SK-N-SH (cell line): ENCODE results near the gene MYO9B.

Source experiments
- ELF1 ChIP-seq: IDR thresholded peaks from 2 replicates; pipeline ENCODE4 v1.4.0; 2012
- FOXM1 ChIP-seq: IDR thresholded peaks from 2 replicates; pipeline ENCODE4 v1.4.0; 2012; ENCODE audit warnings: low read depth, mild to moderate bottlenecking
- POLR2AphosphoS5 ChIP-seq: IDR thresholded peaks from 2 replicates; pipeline ENCODE4 v1.6.1; 2012; ENCODE audit warnings: low read depth, low read length
- RAD21 ChIP-seq: IDR thresholded peaks from 2 replicates; pipeline ENCODE4 v1.6.1; 2012; ENCODE audit warnings: mild to moderate bottlenecking, low read length
- RFX5 ChIP-seq: IDR thresholded peaks from 2 replicates; pipeline ENCODE4 v1.6.1; 2012; ENCODE audit warnings: mild to moderate bottlenecking, improper control_type of control experiment, low read length
- SIN3A ChIP-seq: IDR thresholded peaks from 2 replicates; pipeline ENCODE4 v1.6.1; 2012; ENCODE audit warnings: low read depth, mild to moderate bottlenecking, low read length, moderate library complexity, borderline replicate concordance
- SMC3 ChIP-seq: IDR thresholded peaks from 2 replicates; pipeline ENCODE4 v1.6.1; 2012; ENCODE audit warnings: low read depth, low read length, improper control_type of control experiment
- TCF12 ChIP-seq: IDR thresholded peaks from 2 replicates; pipeline ENCODE4 v1.4.0; 2012
- TF ChIP-seq, protein P1 (sequence below): fragments of 200-600 bp; sonication (generic); IDR thresholded peaks from 2 replicates; pipeline ENCODE4 v1.6.1; 2017; ENCODE audit warnings: antibody characterized with exemption, mild to moderate bottlenecking, moderate library complexity
- TF ChIP-seq, protein P2 (sequence below): IDR thresholded peaks from 2 replicates; pipeline ENCODE4 v1.4.0; 2012; ENCODE audit warnings: low read depth, borderline replicate concordance

DNA sequence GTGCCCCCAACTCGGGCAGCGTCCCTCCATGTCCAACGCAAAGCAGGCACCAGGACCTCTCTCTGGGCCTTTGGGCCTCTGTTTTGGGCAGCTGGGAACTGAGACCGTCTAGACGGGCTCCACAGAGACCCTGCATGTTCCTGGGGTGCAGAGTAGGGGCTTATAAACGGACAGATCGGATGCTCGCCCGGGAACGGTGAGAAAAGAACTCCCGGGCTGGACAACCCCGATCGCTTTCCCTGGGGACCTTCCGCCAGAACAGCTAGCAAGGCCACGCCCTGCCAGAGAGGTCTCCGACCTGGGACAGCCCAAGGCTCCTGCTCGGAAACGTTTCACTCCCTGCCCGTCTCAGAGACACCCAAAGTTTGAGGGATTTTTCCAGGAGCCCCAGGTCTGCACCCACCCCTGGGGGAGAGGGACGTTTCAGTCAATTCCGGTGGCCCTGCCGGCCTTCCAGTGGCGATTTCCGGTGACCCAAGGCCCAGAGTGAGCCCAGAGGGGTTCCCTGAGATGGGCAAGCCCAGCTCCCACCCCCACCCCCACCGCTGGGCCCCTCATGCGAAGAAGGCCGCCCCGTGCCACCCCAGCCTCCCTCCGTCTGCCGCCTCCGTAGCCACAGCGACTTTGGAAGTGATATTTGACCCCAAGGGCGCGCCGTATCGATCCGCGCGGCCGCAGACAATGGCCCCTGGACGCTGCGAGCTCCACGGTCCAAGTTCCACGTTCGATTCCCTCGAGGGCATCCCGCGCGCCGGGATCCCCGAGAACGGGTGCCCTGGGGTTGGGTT lies 168.4 kb downstream of the MYO9B start:
- TF ChIP-seq SMC3 (no peak), TCF12 (no peak), RFX5 (no peak), ELF1 (no peak), FOXM1 (no peak), SIN3A (peak; percentile 7; the same call in 1 of the 2 replicates), POLR2AphosphoS5 (no peak), RAD21 (no peak)
- TF ChIP-seq, protein P1, sequence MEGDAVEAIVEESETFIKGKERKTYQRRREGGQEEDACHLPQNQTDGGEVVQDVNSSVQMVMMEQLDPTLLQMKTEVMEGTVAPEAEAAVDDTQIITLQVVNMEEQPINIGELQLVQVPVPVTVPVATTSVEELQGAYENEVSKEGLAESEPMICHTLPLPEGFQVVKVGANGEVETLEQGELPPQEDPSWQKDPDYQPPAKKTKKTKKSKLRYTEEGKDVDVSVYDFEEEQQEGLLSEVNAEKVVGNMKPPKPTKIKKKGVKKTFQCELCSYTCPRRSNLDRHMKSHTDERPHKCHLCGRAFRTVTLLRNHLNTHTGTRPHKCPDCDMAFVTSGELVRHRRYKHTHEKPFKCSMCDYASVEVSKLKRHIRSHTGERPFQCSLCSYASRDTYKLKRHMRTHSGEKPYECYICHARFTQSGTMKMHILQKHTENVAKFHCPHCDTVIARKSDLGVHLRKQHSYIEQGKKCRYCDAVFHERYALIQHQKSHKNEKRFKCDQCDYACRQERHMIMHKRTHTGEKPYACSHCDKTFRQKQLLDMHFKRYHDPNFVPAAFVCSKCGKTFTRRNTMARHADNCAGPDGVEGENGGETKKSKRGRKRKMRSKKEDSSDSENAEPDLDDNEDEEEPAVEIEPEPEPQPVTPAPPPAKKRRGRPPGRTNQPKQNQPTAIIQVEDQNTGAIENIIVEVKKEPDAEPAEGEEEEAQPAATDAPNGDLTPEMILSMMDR = no peak
- TF ChIP-seq, protein P2, sequence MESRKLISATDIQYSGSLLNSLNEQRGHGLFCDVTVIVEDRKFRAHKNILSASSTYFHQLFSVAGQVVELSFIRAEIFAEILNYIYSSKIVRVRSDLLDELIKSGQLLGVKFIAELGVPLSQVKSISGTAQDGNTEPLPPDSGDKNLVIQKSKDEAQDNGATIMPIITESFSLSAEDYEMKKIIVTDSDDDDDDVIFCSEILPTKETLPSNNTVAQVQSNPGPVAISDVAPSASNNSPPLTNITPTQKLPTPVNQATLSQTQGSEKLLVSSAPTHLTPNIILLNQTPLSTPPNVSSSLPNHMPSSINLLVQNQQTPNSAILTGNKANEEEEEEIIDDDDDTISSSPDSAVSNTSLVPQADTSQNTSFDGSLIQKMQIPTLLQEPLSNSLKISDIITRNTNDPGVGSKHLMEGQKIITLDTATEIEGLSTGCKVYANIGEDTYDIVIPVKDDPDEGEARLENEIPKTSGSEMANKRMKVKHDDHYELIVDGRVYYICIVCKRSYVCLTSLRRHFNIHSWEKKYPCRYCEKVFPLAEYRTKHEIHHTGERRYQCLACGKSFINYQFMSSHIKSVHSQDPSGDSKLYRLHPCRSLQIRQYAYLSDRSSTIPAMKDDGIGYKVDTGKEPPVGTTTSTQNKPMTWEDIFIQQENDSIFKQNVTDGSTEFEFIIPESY = no peak
